Stimulated activated CD4-positive, alpha-beta T cell treated with anti-CD3 and anti-CD28 coated beads, Interleukin-4, amount 100 ng/mL, for 24 hours (primary cell): ENCODE data around the gene SLC9A5.

ENCODE experiments used
- DNase-seq: peaks from one replicate; pipeline ENCODE4 v3.0.0-alpha.2; 2020

Gene SLC9A5

DNA sequence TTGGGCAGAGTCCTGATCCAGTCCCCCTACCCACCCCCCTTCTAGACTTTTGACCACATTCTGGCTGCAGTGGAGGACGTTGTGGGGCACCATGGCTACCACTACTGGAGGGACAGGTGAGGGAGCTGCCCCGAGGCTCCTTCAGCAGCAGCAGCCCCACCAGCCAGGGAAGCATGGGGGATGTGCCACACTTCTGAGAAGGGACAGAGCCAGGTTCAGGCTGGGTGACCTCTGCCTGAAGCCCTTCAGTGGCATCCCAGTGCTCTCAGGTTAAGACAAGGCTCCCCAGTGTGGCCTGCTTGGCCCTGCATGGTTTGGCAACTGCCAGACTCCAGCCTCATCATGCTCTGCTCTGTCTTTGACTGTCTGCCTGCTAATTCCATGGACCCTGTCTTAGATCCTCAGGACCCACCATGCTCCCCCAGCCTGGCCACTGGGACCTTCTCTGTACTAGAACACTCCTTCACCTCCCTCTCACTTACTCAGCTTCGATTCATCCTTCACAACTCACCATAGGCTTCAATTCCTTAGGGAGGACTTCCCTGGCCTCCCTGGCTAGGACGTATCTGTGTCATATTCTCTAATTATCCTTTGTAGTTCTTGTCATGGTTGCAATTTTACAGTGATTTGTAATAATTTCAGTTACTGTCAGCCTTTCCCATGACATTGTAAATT, 8.8 kb downstream of the SLC9A5 start:
- DNase-seq = no peak

GRCh38 chr16:67258161-67258835, 9.5 kb downstream of the SLC9A5 start:
- DNase-seq = no peak

- DNase-seq = no peak
Observed at GRCh38 chr16:67259705-67260104, 10.9 kb downstream of the SLC9A5 start.

GRCh38 chr16:67260426-67261063, 11.8 kb downstream of the SLC9A5 start:
- DNase-seq = peak; percentile 40

GRCh38 chr16:67263201-67263600, 14.4 kb downstream of the SLC9A5 start:
- no peak for DNase-seq

GRCh38 chr16:67264277-67264676, 15.5 kb downstream of the SLC9A5 start:
- DNase-seq = no peak

GRCh38 chr16:67264866-67265265, 16.1 kb downstream of the SLC9A5 start:
- DNase-seq = no peak

- no peak for DNase-seq
Observed at GRCh38 chr16:67265834-67266233, 17.1 kb downstream of the SLC9A5 start.

DNA sequence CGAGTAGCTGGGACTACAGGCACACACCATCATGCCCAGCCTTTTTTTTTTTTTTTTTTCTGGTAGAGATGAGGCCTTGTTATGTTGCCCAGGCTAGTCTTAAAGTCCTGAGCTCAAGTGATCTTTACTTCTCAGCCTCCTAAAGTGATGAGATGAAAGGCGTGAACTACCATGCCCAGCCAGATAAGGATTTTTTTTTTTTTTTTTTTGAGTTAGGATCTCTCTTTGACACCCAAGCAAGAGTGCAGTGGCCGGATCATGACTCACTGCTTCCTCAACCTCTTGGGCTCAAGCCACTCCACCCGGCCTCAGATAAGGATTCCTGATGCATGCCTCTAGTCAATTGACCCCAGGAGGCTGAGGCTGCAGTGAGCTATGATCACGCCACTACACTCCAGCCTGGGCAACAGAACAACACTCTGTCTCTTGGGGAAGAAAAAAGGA, 19.4 kb downstream of the SLC9A5 start:
- DNase-seq = no peak

- no peak for DNase-seq
Observed at GRCh38 chr16:67269766-67270165, 21.0 kb downstream of the SLC9A5 start.

- DNase-seq = no peak
Observed at GRCh38 chr16:67270931-67271338, 22.2 kb downstream of the SLC9A5 start.

- DNase-seq = no peak
Observed at GRCh38 chr16:67271446-67271845, 22.7 kb downstream of the SLC9A5 start.

GRCh38 chr16:67275321-67275720, 26.5 kb downstream of the SLC9A5 start:
- DNase-seq = no peak

DNA sequence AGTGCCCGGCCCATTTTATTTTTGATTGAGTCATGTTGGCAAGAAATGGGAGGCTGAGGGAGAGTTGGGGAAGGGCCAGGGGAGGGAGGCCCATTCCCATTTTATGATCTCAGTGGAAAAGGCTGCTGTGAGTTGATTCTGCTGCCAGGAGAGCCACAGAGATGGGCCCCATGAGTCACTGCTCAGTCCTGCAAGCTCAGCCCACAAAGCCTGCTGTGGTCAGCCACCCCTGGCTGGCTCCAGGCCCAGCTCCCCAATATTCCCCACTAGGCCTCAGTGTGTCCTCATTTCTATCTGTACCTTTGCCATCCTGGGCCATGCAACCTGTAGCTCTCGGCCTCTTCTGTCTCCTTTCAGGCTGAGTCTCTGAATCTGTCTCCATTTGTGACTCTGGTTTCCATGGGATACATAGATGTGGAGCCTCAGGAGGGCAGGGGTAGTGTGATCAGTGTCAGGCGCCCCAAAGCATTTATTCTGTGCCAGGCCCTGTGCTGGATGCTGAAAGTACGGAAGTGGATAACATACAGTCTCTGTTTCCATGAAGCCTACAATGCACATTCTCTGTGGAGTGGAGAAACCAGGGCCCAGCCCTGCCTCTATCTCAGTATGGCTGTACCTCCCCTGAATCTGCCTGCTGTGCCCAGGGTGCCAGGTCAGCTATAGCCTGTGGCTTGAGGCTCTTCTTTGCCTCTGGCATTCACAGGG, 28.7 kb downstream of the SLC9A5 start:
- DNase-seq = peak; percentile 23

DNA sequence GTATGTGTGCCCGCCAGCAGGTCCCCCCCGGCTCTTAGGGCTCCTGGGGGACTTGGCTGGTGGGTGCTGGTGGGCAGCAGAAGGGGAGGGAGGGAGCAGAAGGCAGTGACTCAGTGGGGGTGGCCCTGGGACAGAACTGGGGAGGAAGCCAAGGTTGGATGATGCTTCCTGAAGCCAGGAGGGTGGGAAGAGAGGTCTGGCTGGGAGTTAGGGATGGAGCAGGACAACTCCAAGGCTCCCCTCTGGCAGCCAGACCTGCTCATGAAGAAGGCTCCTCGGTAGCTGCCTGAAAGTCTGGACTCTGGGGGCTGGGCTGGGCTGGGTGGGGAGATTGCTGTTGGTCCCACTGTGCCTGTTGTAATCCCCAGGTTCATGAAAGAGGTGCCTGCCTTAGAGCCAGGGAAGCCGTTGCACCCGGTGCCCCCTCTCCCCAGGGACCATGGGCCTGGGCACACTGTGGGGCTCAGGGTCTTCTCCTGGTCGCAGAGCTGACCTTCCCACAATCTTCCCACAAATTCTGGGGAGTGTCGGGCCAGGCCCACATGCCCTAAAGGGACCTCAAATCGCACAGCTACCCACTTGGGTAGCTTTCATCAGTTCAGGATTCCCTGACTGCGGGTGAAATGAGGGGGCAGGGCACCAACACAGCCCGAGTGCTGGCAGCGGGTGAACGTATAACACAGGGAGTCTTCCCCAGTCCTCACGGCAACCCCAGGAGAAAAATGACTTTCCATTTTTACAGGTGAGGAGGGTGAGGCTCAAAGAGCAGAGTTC, 29.4 kb downstream of the SLC9A5 start:
- DNase-seq = no peak

DNA sequence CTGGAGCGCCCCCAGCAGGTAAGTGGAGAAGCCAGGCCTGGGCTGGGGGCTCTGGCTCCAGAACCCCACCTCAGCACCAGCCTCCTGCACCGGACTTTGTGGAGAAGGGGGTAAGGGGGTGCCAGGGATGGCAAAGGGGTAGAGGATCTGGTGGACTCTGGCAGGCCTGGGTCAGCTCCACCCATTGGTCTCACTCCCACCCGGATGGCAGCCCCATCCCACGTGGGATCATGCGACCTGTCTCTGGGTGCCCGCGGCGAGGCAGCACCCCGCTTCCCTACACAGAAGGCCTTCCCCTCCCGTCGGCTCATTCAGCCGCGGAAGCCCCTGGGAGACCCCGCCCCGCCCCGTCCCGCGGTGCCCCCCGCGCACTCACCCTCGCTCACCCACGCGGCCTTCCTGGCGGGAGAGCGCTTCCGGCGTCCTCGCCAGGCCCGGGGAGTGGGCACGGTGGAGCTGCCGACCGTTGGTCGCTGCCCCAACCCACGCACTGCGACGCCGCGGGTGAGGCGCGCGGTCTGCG, 30.1 kb downstream of the SLC9A5 start:
- peak; percentile 58 for DNase-seq

DNA sequence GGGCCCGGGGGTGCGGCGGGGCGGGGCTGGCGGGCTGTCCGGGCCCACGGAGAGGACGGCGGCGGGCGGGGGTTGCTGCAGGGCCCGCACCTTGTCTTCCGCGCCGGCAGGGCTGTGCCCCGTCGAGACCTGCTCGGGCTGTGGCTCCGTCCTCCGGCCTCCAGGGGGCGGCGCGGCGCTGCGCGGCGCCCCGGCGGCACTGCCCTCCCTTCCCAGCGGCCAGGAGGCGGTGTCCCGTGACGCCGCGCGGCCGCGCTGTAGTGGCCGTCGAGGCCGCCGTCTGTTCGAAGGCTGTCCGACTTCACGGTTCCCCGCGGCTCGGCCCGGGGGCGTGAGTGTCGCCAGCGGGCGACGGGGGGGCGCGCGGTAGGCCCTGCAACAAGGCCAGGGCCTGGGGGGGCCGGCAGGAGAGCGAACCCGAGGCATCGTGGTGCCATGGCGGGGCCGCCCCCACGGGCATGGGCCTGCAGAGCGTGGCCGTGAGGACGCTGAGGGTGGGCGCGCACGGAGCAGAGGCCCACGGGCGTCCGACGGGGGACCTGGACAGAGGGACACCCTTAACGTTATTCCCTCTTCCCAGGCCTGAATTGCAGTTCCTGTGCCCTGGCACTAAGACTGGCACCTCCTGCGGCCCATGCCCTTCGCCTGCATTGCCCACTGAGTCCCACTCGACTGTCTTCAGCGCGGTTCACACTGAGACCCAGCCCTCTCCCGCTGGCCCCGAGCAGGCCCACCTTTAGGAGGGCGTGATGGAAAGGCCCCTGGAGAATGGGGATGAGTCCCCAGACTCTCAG, 30.7 kb downstream of the SLC9A5 start, which contains the start of gene PLEKHG4:
Gene PLEKHG4 (plus strand): TSS at position 237 of the 794 bp plus-strand sequence. CDS start 513 bp downstream, at position 750.
- DNase-seq = peak; percentile 84

- no peak for DNase-seq
Observed at GRCh38 chr16:67280090-67281015, 31.6 kb downstream of the SLC9A5 start.

- no peak for DNase-seq
Observed at GRCh38 chr16:67281536-67282446, 33.0 kb downstream of the SLC9A5 start.
